Left lobe of liver (tissue), 2 donors: ENCODE measurements around the gene SORBS1. TPM values are rescaled to one million over a fixed set of nuclear protein-coding genes. Genes with fewer than 3 reads are reported as not detected.

Source experiments
- ATAC-seq: fragments of 200-7000 bp; cut with Tn5 transposase; one replicate; pipeline ENCODE4 v1.9.1; 2020; ENCODE audit warnings: mild to moderate bottlenecking, moderate library complexity
- DNase-seq: peaks from one replicate; pipeline ENCODE4 v3.0.0-alpha.2; 2020; ENCODE audit warnings: low spot score
- total RNA-seq: library from RNA; stranded (reverse); gene quantifications from one replicate; pipeline ENCODE4 v1.2.1, GENCODE V29; 2021
- donor health status: DM: no; HTN: no; CAD: no; lungs with moderate emphysema.
- donor health status: DM: no; HTN: yes; CAD: no.

Gene SORBS1
- total RNA-seq, 1 donor from 2014 or later, result 57.9 TPM

DNA sequence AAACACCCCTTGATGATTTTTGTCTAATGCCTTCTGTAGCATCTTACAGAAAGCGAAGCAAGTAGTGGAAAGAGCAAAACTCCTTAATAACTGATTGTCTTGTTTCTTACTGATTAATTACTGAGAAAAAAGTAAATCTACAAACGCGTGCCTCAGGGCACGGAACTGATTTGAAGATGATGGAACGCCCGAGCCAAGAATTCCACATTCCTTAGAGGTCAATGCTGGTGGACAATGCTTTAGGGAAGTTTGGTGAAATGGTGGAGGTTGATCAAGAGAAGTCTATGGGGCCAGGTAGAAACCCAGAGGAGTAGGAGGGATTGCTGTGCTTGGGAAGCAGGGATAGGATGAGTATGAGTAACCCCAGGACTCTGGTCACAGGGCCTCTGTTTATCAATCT is 5.0 kb upstream of the SORBS1 start:
- ATAC-seq, result no peak
- no peak for DNase-seq

DNA sequence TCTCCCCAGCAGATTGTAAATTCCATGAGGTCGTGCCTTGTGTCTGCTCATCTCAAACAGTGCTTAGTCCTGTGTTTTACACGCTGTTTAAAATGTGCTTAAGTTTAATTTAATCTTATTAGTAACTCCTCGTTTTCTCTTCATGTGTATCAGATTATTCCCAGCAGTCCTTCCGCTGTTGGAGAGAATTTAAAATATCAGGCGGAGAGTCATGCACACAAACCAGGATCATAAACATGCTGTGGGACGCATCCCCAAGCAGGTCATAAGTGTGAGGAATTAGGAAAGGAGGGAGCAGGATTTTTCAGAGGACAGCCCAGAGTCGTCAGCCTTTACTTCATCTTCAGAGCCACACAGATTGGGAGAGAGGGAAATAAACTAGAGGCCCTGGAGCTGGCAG is 4.2 kb upstream of the SORBS1 start:
- ATAC-seq, result no peak
- no peak for DNase-seq

DNA sequence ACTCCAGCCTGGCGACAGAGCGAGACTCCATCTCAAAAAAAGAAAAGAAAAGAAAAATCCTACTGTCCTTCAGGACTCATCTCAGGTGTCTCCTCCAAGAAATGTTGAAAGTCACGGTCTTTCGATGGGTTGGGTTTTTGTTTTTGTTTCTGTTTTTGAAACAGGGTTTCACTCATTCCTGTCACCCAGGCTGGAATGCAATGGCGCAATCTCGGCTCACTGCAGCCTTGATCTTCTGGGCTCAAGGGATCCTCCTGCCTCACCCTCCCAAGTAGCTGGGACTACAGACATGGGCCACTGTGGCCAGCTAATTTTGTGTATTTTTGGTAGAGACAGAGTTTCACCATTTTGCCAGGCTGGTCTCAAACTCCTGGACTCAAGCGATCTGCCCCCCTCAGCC is 3.1 kb upstream of the SORBS1 start:
- no peak for ATAC-seq
- DNase-seq, result no peak

DNA sequence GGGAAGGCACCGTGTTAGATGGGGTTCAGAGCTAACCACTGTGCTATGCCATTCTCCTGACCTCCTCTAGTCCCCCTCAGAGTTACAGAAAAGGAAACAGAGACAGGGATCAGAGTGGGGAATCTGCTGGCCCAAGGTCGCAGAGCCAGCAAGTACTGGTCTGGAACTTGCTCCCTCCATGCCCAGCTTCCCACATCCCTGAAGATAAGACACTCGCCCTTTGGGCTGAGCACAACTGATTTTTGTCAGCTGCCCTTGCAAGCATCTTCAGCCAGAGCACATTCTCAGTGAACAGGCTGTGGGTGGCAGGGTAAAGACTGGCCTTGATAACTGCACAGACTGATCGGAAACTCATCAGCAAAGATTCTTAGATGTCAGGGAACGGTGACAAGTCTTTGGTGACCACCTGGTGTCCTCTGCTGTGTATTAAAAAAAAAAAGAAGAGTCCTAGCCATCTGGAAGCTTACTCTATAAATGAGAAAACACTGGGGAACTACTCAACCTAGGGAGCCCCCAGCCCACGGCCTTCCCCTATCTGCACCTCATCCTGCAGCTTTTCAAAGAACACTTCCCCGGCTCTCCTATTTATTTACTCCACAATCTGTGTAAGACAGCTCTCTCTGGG is 1.3 kb upstream of the SORBS1 start:
- ATAC-seq (no peak), DNase-seq (no peak)

DNA sequence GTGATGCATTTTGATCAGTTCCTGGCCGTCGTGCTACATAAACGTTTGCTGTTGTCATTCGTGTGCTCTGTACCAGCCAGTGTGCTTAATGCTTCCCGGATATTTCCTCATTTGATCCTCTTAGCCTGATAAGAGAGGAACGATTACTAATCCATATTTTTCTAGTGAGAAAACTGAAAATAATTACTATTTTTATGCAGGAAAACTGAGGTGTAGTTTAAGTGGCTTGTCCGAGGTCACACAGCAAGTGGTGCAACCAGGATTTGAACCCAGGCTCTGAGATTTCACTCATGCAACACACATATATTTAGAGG is 650 bp upstream of the SORBS1 start:
- DNase-seq (no peak), ATAC-seq (no peak)

DNA sequence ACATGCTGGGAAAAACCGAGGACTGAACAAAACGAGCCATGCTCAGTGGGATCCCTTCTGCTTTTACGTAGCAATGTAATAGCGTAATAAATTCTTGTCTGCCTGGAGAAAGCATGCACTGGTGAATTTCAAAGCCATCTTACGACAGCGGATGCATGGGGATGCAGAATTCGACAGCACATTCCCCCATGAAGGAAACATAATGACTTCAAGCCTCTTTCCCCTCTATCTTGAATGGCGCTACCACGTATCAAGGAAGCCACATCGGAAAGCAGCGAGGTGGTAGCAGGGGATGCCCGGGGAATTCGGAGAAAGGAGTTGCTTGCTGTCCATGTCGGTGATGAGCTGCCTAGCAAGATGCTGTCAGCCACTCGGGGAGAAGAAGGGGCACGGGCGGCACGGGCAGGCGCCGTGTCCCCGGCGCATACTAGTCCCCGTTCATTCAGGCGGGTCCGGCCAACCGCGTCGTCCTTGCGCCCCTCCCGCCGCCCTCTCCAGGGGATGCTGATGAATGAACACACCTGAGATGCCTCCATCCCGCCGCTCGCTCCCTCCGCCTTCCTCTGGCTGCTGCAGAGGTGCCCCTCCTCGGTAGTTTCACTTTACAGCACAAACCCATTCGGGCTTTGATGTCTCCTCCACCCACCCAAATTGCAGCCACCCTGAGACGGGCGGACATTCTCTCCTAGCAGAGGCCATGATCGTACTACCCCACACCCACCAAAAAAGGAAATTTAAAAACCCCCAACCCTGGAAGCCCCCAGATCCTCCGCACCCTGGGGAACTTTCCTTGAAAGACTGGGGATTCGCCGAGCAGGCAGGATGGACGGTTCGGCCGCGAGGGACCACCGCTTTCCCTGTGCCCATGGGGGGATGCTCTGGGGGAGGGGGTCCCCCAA is 644 bp downstream of the SORBS1 start:
- ATAC-seq, result peak; percentile 30
- peak; percentile 65 for DNase-seq

DNA sequence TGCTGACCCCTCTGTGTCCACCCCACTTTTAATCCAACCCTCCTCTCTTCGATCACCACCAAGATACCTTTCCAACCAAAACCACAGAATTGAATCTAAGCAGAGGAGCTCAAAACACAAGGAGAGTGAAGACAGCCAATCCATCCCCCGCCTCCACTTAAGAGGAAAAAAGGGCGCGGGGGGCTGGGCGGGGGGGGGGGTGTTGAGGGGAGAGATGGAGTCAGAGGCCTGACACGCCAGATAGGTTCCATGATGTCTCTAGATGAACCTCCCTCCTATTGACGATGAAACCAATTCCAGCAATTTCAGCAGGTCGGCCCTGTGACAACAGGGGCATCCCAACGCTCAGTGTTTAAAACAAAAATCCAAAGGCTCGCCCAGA is 1.3 kb downstream of the SORBS1 start:
- DNase-seq, result no peak
- ATAC-seq, result no peak

DNA sequence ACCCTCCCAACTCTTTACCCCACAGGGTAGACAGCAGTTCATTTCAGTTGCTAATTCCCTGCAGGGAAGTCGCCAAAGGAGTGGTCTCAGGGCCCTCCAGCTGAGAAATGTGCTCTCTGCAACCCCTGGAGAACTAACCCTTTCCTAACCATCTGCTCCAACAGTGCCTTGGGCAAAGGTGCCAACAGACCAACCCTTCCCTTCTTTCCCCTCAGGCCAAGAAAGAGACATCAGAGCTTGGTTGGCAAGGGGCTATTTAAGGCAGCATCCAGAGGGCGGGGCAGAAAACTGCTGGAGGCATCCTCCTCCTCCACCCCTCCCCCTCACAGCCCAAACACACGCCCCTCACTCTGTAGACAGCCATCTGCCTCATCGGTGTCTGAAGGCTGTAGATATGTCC is 1.7 kb downstream of the SORBS1 start:
- ATAC-seq (no peak), DNase-seq (no peak)

DNA sequence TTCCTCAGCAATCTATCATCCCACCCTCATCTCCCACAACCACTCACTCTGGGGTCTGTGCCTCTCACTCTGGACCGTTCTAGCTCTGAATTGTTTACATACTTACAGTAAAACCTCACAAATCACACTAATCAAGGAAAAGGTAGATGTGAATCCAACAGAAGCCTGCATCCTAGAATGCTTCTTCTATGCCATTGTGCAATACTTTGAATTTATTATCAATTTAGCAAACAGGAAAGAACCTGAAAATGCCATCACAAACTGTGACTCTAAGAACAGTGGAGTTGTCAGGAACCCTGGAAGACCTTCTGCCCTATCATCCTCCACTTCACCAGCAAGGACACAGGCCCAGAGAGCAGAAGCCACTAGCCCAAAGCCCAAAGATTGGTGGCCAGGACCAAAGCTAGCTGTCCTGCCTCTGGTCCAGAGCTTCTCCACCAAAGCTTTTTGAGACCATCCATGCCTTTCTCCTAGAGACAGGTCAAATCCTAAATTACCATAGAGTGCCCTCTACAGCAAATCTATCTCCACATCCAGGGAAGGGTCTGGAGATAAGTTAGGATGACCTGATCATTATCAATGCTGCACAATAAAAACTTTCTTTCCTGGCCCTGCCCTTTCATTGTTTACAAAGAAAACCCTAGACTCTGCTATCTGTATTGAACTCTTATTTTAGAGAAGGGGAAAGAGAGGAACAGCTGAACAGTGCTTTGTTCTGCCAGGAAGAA is 2.4 kb downstream of the SORBS1 start:
- DNase-seq, result no peak
- peak; percentile 21 for ATAC-seq

DNA sequence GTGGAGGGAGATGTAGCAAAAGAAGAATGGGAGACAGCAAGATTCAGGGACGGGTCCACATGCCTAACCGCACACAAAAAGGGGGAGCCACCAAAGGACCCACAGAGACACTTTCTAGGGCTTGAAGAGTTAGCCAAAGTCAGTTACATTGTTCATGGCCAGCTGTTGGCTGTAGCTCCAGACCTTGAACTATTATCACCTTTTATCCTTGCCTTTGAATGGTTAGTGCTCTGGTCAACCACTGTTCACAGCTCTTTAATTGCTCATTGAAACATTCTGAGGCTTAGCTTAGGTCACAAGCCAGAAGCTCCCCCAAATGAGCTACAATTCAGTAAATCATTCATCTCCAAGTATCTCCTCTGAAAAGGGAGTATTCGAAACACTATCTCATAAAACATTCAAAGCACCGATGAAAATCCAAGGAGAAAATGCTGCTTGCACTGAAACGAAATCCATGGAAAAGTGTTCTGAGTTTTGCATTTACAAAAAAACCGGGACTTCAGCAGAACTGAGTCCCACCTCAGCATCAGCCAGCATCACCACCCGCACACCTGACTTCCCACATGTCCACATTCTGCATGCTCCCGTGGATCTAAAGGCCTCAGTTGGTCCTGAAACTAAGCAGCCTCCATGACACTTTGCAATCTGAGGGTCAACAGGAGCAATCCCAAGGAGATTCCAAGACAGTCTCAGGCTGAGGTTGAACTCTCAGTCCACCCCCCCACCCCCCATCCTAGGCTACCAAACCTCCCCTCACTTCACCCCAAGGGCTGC is 4.0 kb downstream of the SORBS1 start:
- ATAC-seq (no peak), DNase-seq (no peak)

DNA sequence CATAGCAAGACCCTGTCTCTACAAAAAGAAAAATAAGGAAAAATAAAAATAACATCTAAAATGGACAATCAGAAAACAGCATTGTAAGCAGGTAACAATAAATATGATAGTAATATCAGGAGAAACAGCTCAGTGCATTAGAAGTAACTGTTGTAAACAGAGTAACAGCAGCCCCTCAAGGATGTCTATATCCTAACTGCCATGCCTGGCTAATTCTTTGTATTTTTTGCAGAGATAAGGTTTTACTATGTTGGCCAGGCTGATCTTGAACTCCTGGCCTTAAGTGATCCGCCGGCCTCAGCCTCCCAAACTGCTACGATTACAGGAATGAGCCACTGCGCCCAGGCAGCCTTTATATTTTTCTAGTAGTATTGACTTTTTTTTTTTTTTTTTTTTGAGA is 7.5 kb downstream of the SORBS1 start:
- ATAC-seq (no peak), DNase-seq (no peak)

DNA sequence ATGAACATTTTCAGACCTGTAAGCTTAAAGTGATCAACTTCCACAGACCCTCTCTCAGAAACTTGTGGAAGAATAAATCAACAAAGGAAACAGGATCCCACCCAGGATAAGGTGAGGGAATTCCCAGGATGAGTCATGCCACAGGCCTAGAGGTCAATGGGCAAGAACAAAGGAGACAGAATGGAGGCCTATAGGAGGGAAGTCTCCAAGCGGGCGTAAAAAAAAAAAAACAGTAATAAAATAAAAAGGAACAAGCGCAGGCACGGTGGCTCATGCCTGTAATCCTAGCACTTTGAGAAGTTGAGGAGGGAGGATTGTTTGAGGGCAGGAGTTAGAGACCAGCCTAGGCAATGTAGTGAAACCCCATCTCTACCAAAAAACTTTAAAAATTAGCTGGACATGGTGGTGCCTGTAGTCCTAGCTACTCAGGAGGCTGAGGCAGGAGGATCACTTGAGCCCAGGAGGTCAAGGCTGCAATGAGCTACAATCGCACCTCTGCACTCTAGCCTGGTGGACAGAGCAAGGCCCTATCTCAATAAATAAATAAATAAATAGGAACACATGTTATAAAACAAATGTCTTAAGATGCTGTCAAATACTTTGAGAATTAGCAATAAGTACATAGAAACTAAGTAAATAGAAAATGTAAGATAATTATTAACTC is 8.4 kb downstream of the SORBS1 start:
- DNase-seq (no peak), ATAC-seq (no peak)

DNA sequence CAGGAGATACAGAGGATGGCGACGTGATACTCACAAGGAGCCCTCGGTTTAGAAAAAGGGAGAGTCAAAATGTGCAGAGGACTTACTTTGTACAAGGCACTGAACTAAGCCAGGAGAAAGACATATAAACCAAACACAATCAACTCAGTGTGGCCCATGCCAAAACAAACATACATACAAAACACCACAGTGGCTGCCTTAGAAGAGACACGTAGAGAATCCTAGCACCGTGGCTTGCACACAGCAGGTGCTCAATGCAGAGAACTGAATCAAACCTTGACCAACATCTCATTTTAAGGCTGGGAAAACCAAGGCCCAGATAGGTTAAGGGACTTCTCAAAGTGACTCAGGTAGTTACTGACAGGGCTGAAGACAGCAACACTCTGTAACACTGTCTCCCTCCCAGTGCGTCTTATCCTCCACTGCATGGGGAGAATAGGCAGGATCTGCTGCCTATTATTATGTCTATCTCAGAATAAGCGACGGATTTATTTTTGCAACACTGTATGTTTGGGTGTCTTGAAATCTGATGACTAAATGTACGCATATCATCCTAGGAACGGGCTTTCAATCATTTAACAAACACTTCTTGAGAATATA is 11.0 kb downstream of the SORBS1 start:
- no peak for DNase-seq
- peak; percentile 79 for ATAC-seq

DNA sequence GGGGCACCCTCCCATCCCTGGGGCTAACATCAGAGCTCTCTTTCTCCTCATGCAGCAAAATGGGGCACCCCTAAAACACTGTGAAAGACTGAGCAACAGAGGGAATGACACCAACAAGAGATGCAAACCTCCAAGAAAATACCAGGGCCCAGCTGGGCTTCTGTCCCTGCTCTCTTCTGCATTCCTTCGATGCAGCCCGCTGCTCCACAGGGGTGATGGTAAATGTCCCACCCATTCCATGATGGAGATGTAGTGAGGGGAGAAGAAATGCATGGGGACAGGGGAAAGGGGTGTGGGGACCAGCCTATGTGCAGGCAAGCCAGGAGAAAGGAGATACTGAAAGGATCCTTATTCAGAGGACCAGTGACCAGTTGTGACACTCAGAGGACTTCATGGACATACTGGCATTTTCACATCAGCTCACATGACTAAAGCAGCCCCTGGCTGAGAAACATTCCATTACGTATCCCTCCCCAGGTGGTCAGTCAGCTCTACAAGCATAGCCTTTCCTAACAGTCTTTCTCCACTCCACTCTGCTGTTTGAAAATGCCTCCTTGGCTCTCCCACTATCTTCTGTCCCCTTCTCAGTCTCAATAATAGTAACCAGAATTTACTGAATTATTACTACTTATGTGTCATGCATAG is 13.3 kb downstream of the SORBS1 start:
- DNase-seq, result no peak
- ATAC-seq, result no peak

DNA sequence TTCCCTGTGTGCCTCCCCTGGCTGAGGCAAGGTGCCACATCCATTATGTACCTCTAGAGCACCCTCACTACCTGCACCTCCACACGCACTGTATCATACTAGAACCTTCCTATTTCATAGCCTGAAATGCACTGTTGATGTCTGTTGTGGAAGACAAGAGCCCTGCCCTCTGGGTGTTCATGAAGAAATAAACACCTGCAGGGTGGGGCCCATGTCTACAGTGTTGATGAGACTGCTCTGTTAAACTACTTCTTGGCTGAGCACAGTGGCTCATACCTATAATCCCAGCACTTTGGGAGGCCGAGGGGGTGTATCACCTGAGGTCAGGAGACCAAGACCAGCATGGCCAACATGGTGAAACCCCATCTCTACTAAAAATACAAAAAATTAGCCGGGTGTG is 14.0 kb downstream of the SORBS1 start:
- ATAC-seq, result no peak
- DNase-seq, result no peak

DNA sequence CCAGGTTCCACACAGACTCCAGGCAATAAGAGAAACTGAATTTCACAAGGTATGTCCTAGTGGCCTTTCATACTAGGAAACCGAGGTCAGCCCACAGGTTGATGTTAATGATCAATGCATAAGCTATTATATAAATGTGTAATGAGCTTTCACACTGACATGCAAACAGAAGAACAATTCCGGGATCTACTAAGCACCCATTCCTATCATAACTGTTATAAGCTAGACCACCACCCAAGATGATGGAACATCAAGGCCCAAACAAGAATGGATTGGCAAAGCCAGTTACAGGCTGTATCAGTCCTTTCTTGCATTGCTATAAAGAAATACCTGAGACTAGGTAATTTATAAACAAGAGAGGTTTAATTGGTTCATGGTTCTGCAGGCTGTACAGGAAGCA is 15.2 kb downstream of the SORBS1 start:
- ATAC-seq (no peak), DNase-seq (no peak)

DNA sequence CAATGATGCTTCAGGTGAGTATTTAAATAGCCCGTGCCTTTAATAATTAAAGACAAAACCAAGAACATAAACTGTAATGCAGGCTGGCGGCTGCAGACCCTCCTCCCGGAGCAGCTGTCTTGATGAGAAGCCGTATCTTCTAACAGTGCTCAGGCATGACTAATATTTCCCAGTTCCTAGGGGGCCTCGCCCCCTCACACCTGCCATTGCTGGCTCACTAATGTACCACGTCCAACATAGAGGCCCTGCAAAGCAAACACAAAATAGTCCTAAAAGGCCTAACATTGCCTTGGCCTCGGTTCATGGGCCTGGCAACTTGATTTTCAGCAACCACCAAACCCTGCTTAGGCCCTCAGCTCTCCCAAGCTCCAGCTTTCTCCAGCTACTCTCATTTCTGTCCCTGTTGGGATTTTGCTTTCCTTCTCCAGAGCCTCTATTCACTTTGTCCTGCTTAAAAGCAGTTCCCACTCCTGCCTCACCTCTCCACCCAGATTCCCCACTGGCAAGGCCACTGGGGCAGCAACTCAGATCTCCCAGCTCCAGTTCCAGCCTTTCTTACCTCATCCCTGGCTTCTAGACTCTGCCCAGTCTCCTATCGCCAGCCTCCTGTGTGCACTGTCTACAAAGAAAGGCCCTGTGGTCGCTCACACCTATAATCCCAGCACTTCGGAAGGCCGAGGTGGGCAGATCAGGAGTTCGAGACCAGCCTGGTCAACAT is 16.2 kb downstream of the SORBS1 start:
- ATAC-seq, result peak; percentile 59
- no peak for DNase-seq

DNA sequence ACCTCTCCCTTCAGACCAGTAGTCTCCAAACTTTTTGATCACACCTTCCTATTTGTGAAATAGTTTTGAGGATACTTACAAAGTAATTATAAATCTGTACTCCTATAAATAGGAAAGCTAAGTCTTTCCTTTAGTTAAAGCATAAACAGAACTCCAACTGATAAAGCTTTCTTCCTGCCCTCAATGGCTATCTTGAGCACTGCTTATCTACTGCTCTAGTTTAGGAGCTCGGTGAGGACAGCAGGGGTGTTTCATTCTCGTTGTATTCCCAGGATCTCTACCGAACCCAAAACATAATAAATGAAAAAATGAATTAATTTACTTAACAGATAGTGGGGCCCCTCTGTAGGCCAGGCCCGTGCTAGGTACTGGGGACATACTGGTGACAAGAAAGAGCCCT is 17.7 kb downstream of the SORBS1 start:
- ATAC-seq, result no peak

DNA sequence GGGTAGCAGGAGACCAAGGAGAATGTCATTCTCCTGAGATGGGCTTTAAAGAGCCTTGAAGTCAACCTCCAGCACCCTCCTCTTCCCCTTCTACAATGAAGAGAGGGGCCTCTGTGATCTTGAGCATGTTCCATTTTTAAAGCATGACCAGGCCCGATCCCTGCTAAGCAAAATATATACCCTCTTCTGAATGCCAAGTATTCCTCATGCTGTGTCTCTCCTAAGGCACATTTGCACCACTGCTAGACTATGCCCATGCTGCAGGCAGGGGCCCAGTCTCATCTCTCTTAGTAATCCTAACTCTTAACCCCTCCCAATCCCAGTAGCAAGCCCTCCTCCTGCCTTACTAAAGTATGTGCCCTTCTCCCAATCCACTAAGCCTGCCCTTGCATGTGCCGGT is 18.4 kb downstream of the SORBS1 start:
- peak; percentile 8 for ATAC-seq

More for the DNA sequence above, 17.7 kb downstream of the SORBS1 start:
- DNase-seq, result no peak

More for the DNA sequence above, 18.4 kb downstream of the SORBS1 start:
- DNase-seq, result no peak
